BLaER1 (cell line): ENCODE measurements around the gene MBNL3.

Experiments
- H3K27ac ChIP-seq: shearing (Covaris generic); formaldehyde crosslinking; 2 replicates; pipeline ENCODE4 v1.8.1; 2022
- H3K27me3 ChIP-seq: shearing (Covaris generic); formaldehyde crosslinking; 2 replicates; pipeline ENCODE4 v1.8.1; 2022
- H3K36me3 ChIP-seq: shearing (Covaris generic); formaldehyde crosslinking; 2 replicates; pipeline ENCODE4 v1.8.1; 2022
- H3K4me1 ChIP-seq: shearing (Covaris generic); formaldehyde crosslinking; 2 replicates; pipeline ENCODE4 v1.8.1; 2022
- H3K4me2 ChIP-seq: shearing (Covaris generic); formaldehyde crosslinking; 2 replicates; pipeline ENCODE4 v1.8.1; 2022
- H3K4me3 ChIP-seq: shearing (Covaris generic); formaldehyde crosslinking; 2 replicates; pipeline ENCODE4 v1.8.1; 2022
- H3K9ac ChIP-seq: shearing (Covaris generic); formaldehyde crosslinking; 2 replicates; pipeline ENCODE4 v1.8.1; 2022
- H3K9me3 ChIP-seq: shearing (Covaris generic); formaldehyde crosslinking; 2 replicates; pipeline ENCODE4 v1.8.1; 2022
- H4K20me1 ChIP-seq: shearing (Covaris generic); formaldehyde crosslinking; 2 replicates; pipeline ENCODE4 v1.8.1; 2022
- Cebpa-rat ChIP-seq: shearing (Covaris generic); IDR thresholded peaks from 2 replicates; pipeline ENCODE4 v1.8.1; 2022

MBNL3 gene

GRCh38 chrX:132482632-132483031 lies 6.2 kb downstream of the MBNL3 start:
- Histone ChIP-seq H3K36me3 (no peaks in the 10 kb centered on the region), H3K27ac (peak overlapping the region; percentile 79), H3K9ac (peak overlapping the region; percentile 17; the same call in 1 of the 2 replicates), H3K4me1 (peaks cover 95% of the 10 kb centered on the region), H3K4me2 (peak overlapping the region; percentile 81), H4K20me1 (no peaks in the 10 kb centered on the region; the same call in 1 of the 2 replicates), H3K9me3 (no peaks in the 10 kb centered on the region), H3K27me3 (peaks cover 58% of the 10 kb centered on the region), H3K4me3 (no peak overlapping the region)
- TF ChIP-seq Cebpa-rat = no peak

GRCh38 chrX:132481449-132481848 lies 7.4 kb downstream of the MBNL3 start:
- no peaks in the 10 kb centered on the region for H3K9me3 ChIP-seq
- no peak overlapping the region; the same call in 1 of the 2 replicates for H3K4me3 ChIP-seq
- no peak for TF ChIP-seq Cebpa-rat
- peak overlapping the region; percentile 81 for H3K4me2 ChIP-seq
- H3K4me1 ChIP-seq = peaks cover 83% of the 10 kb centered on the region
- peak overlapping the region; percentile 73 for H3K9ac ChIP-seq
- H3K27me3 ChIP-seq = peaks cover 58% of the 10 kb centered on the region
- peak overlapping the region; percentile 79 for H3K27ac ChIP-seq
- no peaks in the 10 kb centered on the region; the same call in 1 of the 2 replicates for H4K20me1 ChIP-seq
- no peaks in the 10 kb centered on the region for H3K36me3 ChIP-seq

- H3K27me3 ChIP-seq = peaks cover 58% of the 10 kb centered on the region
- no peaks in the 10 kb centered on the region for H3K9me3 ChIP-seq
- TF ChIP-seq Cebpa-rat = peak; percentile 86
- H3K4me1 ChIP-seq = peaks cover 75% of the 10 kb centered on the region
- H3K4me3 ChIP-seq = peak overlapping the region; percentile 60
- peak overlapping the region; percentile 81 for H3K4me2 ChIP-seq
- no peaks in the 10 kb centered on the region for H3K36me3 ChIP-seq
- peak overlapping the region; percentile 73 for H3K9ac ChIP-seq
- peak overlapping the region; percentile 79 for H3K27ac ChIP-seq
- no peaks in the 10 kb centered on the region; the same call in 1 of the 2 replicates for H4K20me1 ChIP-seq
Measured at GRCh38 chrX:132480581-132481203, 8.1 kb downstream of the MBNL3 start.

- Histone ChIP-seq H3K4me1 (peaks cover 27% of the 10 kb centered on the region), H3K27ac (no peak overlapping the region), H3K36me3 (no peaks in the 10 kb centered on the region), H3K27me3 (peaks cover 85% of the 10 kb centered on the region), H4K20me1 (peaks cover 28% of the 10 kb centered on the region; the same call in 1 of the 2 replicates), H3K9ac (no peak overlapping the region), H3K9me3 (no peaks in the 10 kb centered on the region), H3K4me2 (peak overlapping the region; percentile 25), H3K4me3 (no peak overlapping the region)
- 0 out of 2 replicates have a peak, but pooled peaks have one; percentile 19 for TF ChIP-seq Cebpa-rat
Measured at GRCh38 chrX:132474544-132475248, 14.1 kb downstream of the MBNL3 start.

- Histone ChIP-seq H3K36me3 (no peaks in the 10 kb centered on the region), H3K9ac (no peak overlapping the region), H3K27me3 (peaks cover 94% of the 10 kb centered on the region), H3K4me3 (no peak overlapping the region), H4K20me1 (peaks cover 33% of the 10 kb centered on the region; the same call in 1 of the 2 replicates), H3K4me1 (0 out of 2 replicates have a peak, but pooled peaks cover 9% of the 10 kb centered on the region), H3K27ac (no peak overlapping the region), H3K4me2 (no peak overlapping the region), H3K9me3 (no peaks in the 10 kb centered on the region)
- no peak for TF ChIP-seq Cebpa-rat
Measured at GRCh38 chrX:132472397-132472796, 16.4 kb downstream of the MBNL3 start.

GRCh38 chrX:132470831-132471230 lies 18.0 kb downstream of the MBNL3 start:
- no peaks in the 10 kb centered on the region for H3K36me3 ChIP-seq
- no peak for TF ChIP-seq Cebpa-rat

GRCh38 chrX:132470179-132470578 lies 18.7 kb downstream of the MBNL3 start:
- H4K20me1 ChIP-seq = peaks cover 47% of the 10 kb centered on the region; the same call in 1 of the 2 replicates
- 0 out of 2 replicates have a peak, but pooled peaks cover 9% of the 10 kb centered on the region for H3K4me1 ChIP-seq
- no peak overlapping the region for H3K27ac ChIP-seq
- H3K9ac ChIP-seq = no peak overlapping the region
- H3K9me3 ChIP-seq = no peaks in the 10 kb centered on the region
- no peak overlapping the region for H3K4me2 ChIP-seq
- no peak overlapping the region for H3K4me3 ChIP-seq
- peaks cover 84% of the 10 kb centered on the region for H3K27me3 ChIP-seq
- TF ChIP-seq Cebpa-rat = no peak
- H3K36me3 ChIP-seq = no peaks in the 10 kb centered on the region

More at GRCh38 chrX:132470831-132471230, 18.0 kb downstream of the MBNL3 start:
- Histone ChIP-seq H3K27me3 (peaks cover 90% of the 10 kb centered on the region), H3K4me3 (no peak overlapping the region), H4K20me1 (peaks cover 47% of the 10 kb centered on the region; the same call in 1 of the 2 replicates), H3K4me1 (0 out of 2 replicates have a peak, but pooled peaks cover 9% of the 10 kb centered on the region), H3K27ac (no peak overlapping the region), H3K9ac (no peak overlapping the region), H3K4me2 (no peak overlapping the region), H3K9me3 (no peaks in the 10 kb centered on the region)

GRCh38 chrX:132468454-132468853 lies 20.4 kb downstream of the MBNL3 start:
- H3K27me3 ChIP-seq = peaks cover 75% of the 10 kb centered on the region
- H3K4me2 ChIP-seq = no peak overlapping the region
- H3K4me1 ChIP-seq = no peaks in the 10 kb centered on the region
- H3K9ac ChIP-seq = no peak overlapping the region
- peaks cover 9% of the 10 kb centered on the region; the same call in 1 of the 2 replicates for H3K9me3 ChIP-seq
- no peak overlapping the region for H3K4me3 ChIP-seq
- no peaks in the 10 kb centered on the region for H3K36me3 ChIP-seq
- no peak for TF ChIP-seq Cebpa-rat
- no peak overlapping the region for H3K27ac ChIP-seq
- peaks cover 47% of the 10 kb centered on the region; the same call in 1 of the 2 replicates for H4K20me1 ChIP-seq

- H3K9me3 ChIP-seq = peaks cover 12% of the 10 kb centered on the region; the same call in 1 of the 2 replicates
- H3K9ac ChIP-seq = no peak overlapping the region
- no peak overlapping the region for H3K4me2 ChIP-seq
- no peak overlapping the region for H3K27ac ChIP-seq
- no peaks in the 10 kb centered on the region for H3K36me3 ChIP-seq
- no peak for TF ChIP-seq Cebpa-rat
- H3K27me3 ChIP-seq = peaks cover 73% of the 10 kb centered on the region
- H3K4me1 ChIP-seq = no peaks in the 10 kb centered on the region
- peaks cover 45% of the 10 kb centered on the region; the same call in 1 of the 2 replicates for H4K20me1 ChIP-seq
- H3K4me3 ChIP-seq = no peak overlapping the region
Measured at GRCh38 chrX:132467989-132468388, 20.8 kb downstream of the MBNL3 start.

GRCh38 chrX:132467026-132467425 lies 21.8 kb downstream of the MBNL3 start:
- no peak for TF ChIP-seq Cebpa-rat
- Histone ChIP-seq H4K20me1 (peaks cover 36% of the 10 kb centered on the region; the same call in 1 of the 2 replicates), H3K27ac (no peak overlapping the region), H3K36me3 (no peaks in the 10 kb centered on the region), H3K4me1 (no peaks in the 10 kb centered on the region), H3K9me3 (peaks cover 12% of the 10 kb centered on the region), H3K4me2 (no peak overlapping the region), H3K27me3 (peaks cover 73% of the 10 kb centered on the region), H3K4me3 (no peak overlapping the region), H3K9ac (no peak overlapping the region)
